ENCODE data around the gene OSBPL2. TPM values are rescaled to one million over a fixed set of nuclear protein-coding genes. Genes with fewer than 3 reads are reported as not detected.

Gene OSBPL2
- total RNA-seq, 1 experiment from 2014 or later: 36.9 TPM

- TF ChIP-seq ZNF274 (IDR thresholded peaks at IDR 0.05; ENCODE audit: low read depth, low read length): no peak
- TF ChIP-seq SP1 (IDR thresholded peaks at IDR 0.05; ENCODE audit: low read depth): no peak
- no peak for TF ChIP-seq ATF3 (IDR thresholded peaks at IDR 0.05)
- no peak for TF ChIP-seq SRF (IDR thresholded peaks at IDR 0.05; ENCODE audit: low read depth)
- TF ChIP-seq SIN3A (IDR thresholded peaks at IDR 0.05; ENCODE audit: low read depth): no peak
These were observed 12.3 kb upstream of the OSBPL2 start (continued) for GRCh38 chr20:62225820-62226635.

- Histone ChIP-seq H4K20me1 (ENCODE audit: insufficient read depth) (no peaks in the 10 kb centered on the region), H3K27me3 (ENCODE audit: insufficient read depth, low read length) (peaks cover 16% of the 10 kb centered on the region; the same call in 1 of the 2 replicates), H3K9ac (ENCODE audit: low read length) (no peak overlapping the region), H3K36me3 (ENCODE audit: control insufficient read depth in 1 of 2, insufficient read depth in 2 of 2, low read length in 2 of 2) (no peaks in the 10 kb centered on the region), H3K27ac (ENCODE audit: low read depth, low read length) (no peak overlapping the region), H3K4me3 (replicated peaks in 1 of 2; ENCODE audit: low read depth in 1 of 2, low read length in 2 of 2) (no peak overlapping the region), H3K4me1 (ENCODE audit: control insufficient read depth in 1 of 2, insufficient read depth in 2 of 2, low read length in 2 of 2) (peaks cover 0 to 8% of the 10 kb centered on the region in 2 experiments; a peak in 1 of 4 replicates), H3K4me2 (ENCODE audit: low read length) (no peak overlapping the region), H3K79me2 (ENCODE audit: insufficient read depth, low read length) (no peaks in the 10 kb centered on the region), H3K9me3 (ENCODE audit: control insufficient read depth in 1 of 2, insufficient read depth in 1 of 2, low read depth in 1 of 2, low read length in 2 of 2) (no peaks in the 10 kb centered on the region), H3K9me2 (ENCODE audit: insufficient read depth) (no peaks in the 10 kb centered on the region), H2AFZ (ENCODE audit: low read depth, low read length, poor library complexity, severe bottlenecking) (no peak overlapping the region)
- BruUV-seq (replicated peaks): no TSS peak
- no peak for DNase-seq (ENCODE audit: low read depth, low spot score)
- intact Hi-C loops (cut with micrococcal nuclease): no loop called here
- ATAC-seq: no peak
- POLR2A ChIA-PET: no interaction called here
- CTCF ChIA-PET: no interaction called here
- RAD21 ChIA-PET (ENCODE audit: low non-redundant PET in 1 of 2, low total read pairs in 2 of 2, uncharacterized antibody in 2 of 2, unreplicated experiment in 2 of 2): no interaction called here
- TF ChIP-seq ZBTB33 (IDR thresholded peaks at IDR 0.05; ENCODE audit: extremely low read depth, insufficient replicate concordance, low read length) (no peak), ELF1 (IDR thresholded peaks at IDR 0.05; ENCODE audit: borderline replicate concordance, low read depth) (no peak), YY1 (IDR thresholded peaks at IDR 0.05; ENCODE audit: extremely low read depth, insufficient replicate concordance, low read depth, low read length) (no peak), EGR1 (IDR thresholded peaks at IDR 0.05; ENCODE audit: low read depth) (no peak), SRF (IDR thresholded peaks at IDR 0.05; ENCODE audit: low read depth) (no peak), ZNF274 (IDR thresholded peaks at IDR 0.05; ENCODE audit: low read depth, low read length) (no peak), SP1 (IDR thresholded peaks at IDR 0.05; ENCODE audit: low read depth) (no peak), CEBPB (IDR thresholded peaks at IDR 0.05; ENCODE audit: low read depth) (no peak), CTCF (IDR thresholded peaks at IDR 0.05 in 2 of 3, conservative IDR thresholded peaks at IDR 0.05 in 1 of 3; ENCODE audit: borderline replicate concordance in 1 of 3, insufficient read depth in 1 of 3, low read depth in 2 of 3, low read length in 2 of 3) (no peak), FOSL1 (IDR thresholded peaks at IDR 0.05; ENCODE audit: low read depth) (no peak), ATF3 (IDR thresholded peaks at IDR 0.05) (no peak), MAX (IDR thresholded peaks at IDR 0.05) (no peak)
These were observed 11.4 kb upstream of the OSBPL2 start for GRCh38 chr20:62226707-62227590.

All from HCT116 (cell line).